OCI-LY7 (cell line): ENCODE results near the gene EFNA5.

Experiments
- CTCF ChIP-seq: fragments of 200-600 bp; sonication (generic); conservative IDR thresholded peaks from 2 replicates; pipeline ENCODE4 v1.5.1; 2014; ENCODE audit warnings: mild to moderate bottlenecking, antibody characterized with exemption, low read length, moderate library complexity, mixed read lengths
- EZH2phosphoT487 ChIP-seq: fragments of 200-600 bp; sonication (generic); IDR thresholded peaks from 2 replicates; pipeline ENCODE4 v1.6.1; 2018; ENCODE audit warnings: low read depth, borderline replicate concordance, mild to moderate bottlenecking, mixed run types, antibody characterized with exemption, low read length, moderate library complexity, mixed read lengths

GRCh38 chr5:107544476-107544875, 126.3 kb downstream of the EFNA5 start:
- TF ChIP-seq CTCF: no peak
- no peak for TF ChIP-seq EZH2phosphoT487
